Kidney epithelial cell (primary cell): Measurements from ENCODE around the gene CBLB. TPM values are rescaled to one million over a fixed set of nuclear protein-coding genes. Genes with fewer than 3 reads are reported as not detected.

ENCODE experiments used
- DNase-seq: peaks from one replicate; pipeline ENCODE4 v3.0.0-alpha.2; 2010; ENCODE audit warnings: low read depth
- H3K27me3 ChIP-seq: 2 replicates; pipeline ENCODE4 v1.6.0; 2011; ENCODE audit warnings: low read length; ENCODE audit not compliant: control insufficient read depth, insufficient read depth
- H3K36me3 ChIP-seq: 2 replicates; pipeline ENCODE4 v1.5.1; 2011; ENCODE audit warnings: low read length; ENCODE audit not compliant: control insufficient read depth, insufficient read depth
- H3K4me3 ChIP-seq: 2 replicates; pipeline ENCODE4 v1.5.1; 2011; ENCODE audit warnings: low read depth, mild to moderate bottlenecking, control low read depth, low read length
- CTCF ChIP-seq: IDR thresholded peaks from 2 replicates; pipeline ENCODE4 v1.5.1; 2011; ENCODE audit warnings: mild to moderate bottlenecking, moderate library complexity, low read length, control low read depth, inconsistent platforms; ENCODE audit not compliant: insufficient read depth, poor library complexity, severe bottlenecking
- total RNA-seq: library from RNA; depleted of rRNA; stranded (reverse); fragments of >200 nt; gene quantifications from 2 replicates; pipeline ENCODE4 v1.2.3, GENCODE V29; 2015

CBLB gene
- total RNA-seq, 1 donor from 2014 or later: 27.2 TPM

DNA sequence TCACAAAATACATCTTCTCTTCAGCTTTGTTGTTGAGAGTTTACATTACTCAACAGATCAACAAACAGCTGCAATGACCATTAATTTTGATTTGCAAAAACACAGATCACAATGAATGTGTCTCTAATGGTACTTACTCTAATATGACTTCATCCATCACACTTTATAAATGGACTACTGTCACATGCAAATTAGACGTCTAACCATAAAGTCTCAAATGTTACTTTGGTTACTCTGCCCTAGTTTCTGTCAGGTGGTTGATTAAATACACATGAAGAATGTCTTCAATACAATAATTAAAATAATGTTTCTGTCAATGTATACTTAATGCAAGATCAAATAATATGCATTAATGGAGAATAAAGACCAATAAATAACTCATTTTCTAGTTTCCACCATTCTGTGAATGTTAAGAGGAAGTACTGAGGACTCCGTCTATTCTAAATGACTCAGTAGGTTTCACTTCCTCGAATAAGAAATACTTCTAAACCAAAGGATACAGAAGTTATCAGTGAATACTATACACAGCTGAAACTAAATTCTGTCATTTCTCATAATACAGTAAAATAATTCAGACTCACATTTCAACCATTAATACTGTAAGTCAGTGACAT lies 145.8 kb downstream of the CBLB start:
- Histone ChIP-seq H3K27me3 (no peaks in the 10 kb centered on the region), H3K4me3 (no peak overlapping the region), H3K36me3 (no peaks in the 10 kb centered on the region)
- TF ChIP-seq CTCF: no peak
- no peak for DNase-seq

DNA sequence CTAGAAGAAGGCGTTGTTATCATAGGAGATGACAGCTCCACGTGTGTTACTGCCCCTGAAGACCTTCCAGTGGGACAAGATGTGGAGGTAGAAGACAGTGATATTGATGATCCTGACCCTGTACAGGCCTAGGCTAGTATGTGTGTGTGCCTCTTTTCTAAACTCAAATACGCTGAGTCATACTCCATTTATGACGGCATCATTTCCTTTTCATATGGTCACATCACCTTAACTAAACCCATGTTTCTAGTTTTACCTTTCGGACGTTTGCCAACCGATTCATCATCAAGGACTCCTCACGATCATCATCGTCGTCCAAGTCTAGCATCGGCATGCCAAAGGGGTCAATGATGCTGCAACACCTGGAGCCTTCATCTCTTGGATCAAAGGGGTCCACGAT lies 149.0 kb downstream of the CBLB start:
- Histone ChIP-seq H3K36me3 (no peaks in the 10 kb centered on the region), H3K27me3 (no peaks in the 10 kb centered on the region), H3K4me3 (no peak overlapping the region)
- no peak for DNase-seq
- TF ChIP-seq CTCF: no peak

- no peak for TF ChIP-seq CTCF
- Histone ChIP-seq H3K4me3 (no peak overlapping the region), H3K27me3 (no peaks in the 10 kb centered on the region), H3K36me3 (peaks cover 3% of the 10 kb centered on the region)
- no peak for DNase-seq
Measured at GRCh38 chr3:105715372-105715771, 153.4 kb downstream of the CBLB start.

- H3K36me3 ChIP-seq: peaks cover 3% of the 10 kb centered on the region
- no peak for DNase-seq
- no peak overlapping the region for H3K4me3 ChIP-seq
- TF ChIP-seq CTCF: no peak
- no peaks in the 10 kb centered on the region for H3K27me3 ChIP-seq
Measured at GRCh38 chr3:105714453-105714852, 154.4 kb downstream of the CBLB start.

DNA sequence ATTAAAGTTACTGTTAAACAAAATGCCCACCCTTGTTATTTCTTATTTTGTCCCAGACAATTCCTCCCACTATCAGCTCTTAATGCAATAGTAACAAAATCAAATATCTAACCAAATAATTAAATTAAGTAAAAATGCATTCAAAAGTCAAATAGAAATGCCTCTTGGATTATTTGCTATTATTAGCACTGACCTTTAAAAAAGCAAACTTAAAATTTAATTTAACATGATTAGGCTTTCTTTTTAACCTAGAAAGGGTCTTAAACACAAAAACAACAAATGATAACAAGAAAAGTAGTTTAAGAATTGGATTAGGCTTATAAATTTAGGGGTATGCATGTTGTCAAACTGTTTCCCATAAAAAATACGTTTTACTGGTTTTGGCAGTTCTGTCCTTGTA lies 159.8 kb downstream of the CBLB start:
- Histone ChIP-seq H3K36me3 (peaks cover 1% of the 10 kb centered on the region), H3K27me3 (no peaks in the 10 kb centered on the region), H3K4me3 (no peak overlapping the region)
- no peak for DNase-seq
- TF ChIP-seq CTCF: no peak

DNA sequence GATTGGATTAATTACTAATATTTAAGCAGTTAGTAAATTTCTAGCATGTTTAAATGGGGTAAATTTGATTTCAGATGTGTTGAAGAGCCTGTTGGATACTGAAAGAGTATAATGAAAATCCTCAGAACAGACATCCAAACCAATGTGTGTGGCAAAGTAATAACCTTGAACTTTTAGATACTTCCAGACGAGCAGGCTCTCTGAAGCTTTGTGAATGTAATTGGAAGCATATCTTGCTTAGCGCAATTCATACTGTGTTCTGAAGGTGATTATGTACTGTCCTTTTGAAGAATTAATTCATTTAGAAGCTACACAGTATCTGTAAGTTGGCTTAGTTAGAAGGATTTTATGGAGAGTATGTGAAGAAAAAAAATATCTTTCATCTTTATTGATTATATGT lies 161.8 kb downstream of the CBLB start:
- Histone ChIP-seq H3K27me3 (no peaks in the 10 kb centered on the region), H3K4me3 (no peak overlapping the region), H3K36me3 (no peaks in the 10 kb centered on the region)
- TF ChIP-seq CTCF: no peak
- no peak for DNase-seq
